Coronary artery (tissue), 2 donors: Measurements from ENCODE around the gene ACKR4.

ENCODE experiments used
- DNase-seq: peaks from one replicate; pipeline ENCODE4 v3.0.0-alpha.2; 2017; ENCODE audit warnings: low spot score
- H3K27ac ChIP-seq, 2 donors: fragments of 200-600 bp; sonication (generic); one replicate each; pipeline ENCODE4 v1.5.1; 2016 to 2019
- H3K4me3 ChIP-seq: fragments of 200-600 bp; sonication (generic); 2 replicates; pipeline ENCODE4 v1.5.1; 2016; ENCODE audit warnings: mild to moderate bottlenecking, moderate library complexity
- CTCF ChIP-seq: fragments of 200-600 bp; sonication (generic); IDR thresholded peaks from one replicate; pipeline ENCODE4 v1.5.1; 2019; ENCODE audit warnings: antibody characterized with exemption

Gene ACKR4

DNA sequence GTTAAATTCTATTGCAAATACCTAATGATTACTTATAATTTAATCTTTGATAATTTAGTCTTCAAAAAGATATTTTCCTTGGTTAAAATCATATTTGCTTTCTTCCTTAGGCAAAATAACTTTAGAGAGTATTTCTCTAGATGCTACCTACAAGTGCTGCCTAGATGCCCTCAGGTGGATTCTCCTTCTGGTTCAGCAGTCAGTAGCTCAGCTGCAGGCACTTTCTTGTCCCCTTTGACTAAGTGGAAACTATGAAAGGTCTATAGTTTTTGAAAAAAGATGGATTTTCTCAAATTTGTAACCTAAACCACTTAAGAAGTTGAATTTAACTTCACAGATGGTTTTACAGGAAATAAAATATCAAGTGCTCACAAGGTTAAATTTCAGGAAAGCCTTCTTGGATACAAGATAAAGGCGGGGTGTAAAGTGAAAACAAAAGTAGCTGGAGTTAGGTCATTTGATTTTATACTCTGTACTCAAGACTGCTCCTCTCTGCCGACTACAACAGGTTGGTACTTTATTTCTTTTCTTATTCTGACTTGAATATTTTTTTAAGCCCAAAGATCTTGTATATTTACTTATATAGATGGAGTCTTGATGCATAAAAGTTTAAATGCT lies at the start of gene ACKR4:
ACKR4 (plus strand) TSS at position 455 of the 618 bp plus-strand sequence. CDS start 3,128 bp downstream, outside the sequence.
- H3K4me3 ChIP-seq: peak within 1 kb of the TSS; percentile 21

GRCh38 chr3:132549169-132549568 lies 47.9 kb upstream of the ACKR4 start:
- no peak for TF ChIP-seq CTCF
- Histone ChIP-seq H3K4me3 (no peak overlapping the region), H3K27ac (peak overlapping the region in 1 of 2 donors; percentile 46)
- no peak for DNase-seq

More for the DNA sequence above, at the start of gene ACKR4:
- TF ChIP-seq CTCF: no peak
- H3K27ac ChIP-seq: no peak within 1 kb of the TSS
- DNase-seq: no peak

DNA sequence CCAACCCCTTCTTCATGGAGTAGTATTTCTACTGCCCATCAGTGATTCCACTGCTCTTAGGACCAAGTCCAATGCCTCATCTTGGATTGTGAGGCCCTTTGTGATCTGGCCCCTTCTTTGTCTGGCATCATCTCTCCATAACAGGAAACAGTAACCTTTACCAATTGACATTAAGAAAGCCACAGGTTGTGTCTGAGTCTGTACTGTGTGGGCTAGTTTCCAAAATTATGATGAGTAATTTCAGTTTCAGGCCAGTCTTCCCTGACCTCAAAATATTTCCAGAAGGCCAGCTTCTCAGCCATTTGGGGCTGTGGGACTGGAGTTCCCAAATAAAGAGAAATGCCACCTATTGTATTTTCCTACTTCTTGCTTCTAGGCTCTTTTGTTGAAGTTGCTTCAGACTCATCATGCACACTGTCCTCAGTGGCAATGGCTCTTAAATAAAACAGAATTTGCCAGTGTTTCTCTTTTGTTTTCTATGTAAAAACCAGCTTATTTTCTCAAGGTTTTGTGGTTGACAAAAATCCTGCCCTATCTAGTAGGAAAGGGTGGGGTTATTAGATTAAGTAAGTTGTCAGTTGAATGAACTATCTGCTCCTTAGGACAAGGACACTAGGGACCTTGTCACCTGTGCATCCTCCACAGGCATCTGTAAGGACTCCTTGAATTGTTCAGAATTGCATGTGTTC lies 47.0 kb upstream of the ACKR4 start:
- Histone ChIP-seq H3K27ac (peak overlapping the region in 1 of 2 donors; percentile 46), H3K4me3 (no peak overlapping the region)
- TF ChIP-seq CTCF: no peak
- no peak for DNase-seq

- TF ChIP-seq CTCF: no peak
- Histone ChIP-seq H3K4me3 (no peak overlapping the region), H3K27ac (peak overlapping the region in 1 of 2 donors; percentile 2)
- DNase-seq: no peak
Observed at GRCh38 chr3:132550579-132551305, 46.3 kb upstream of the ACKR4 start.

GRCh38 chr3:132553826-132554225 lies 43.2 kb upstream of the ACKR4 start:
- DNase-seq: no peak
- Histone ChIP-seq H3K4me3 (no peak overlapping the region), H3K27ac (no peak overlapping the region)
- TF ChIP-seq CTCF: no peak

DNA sequence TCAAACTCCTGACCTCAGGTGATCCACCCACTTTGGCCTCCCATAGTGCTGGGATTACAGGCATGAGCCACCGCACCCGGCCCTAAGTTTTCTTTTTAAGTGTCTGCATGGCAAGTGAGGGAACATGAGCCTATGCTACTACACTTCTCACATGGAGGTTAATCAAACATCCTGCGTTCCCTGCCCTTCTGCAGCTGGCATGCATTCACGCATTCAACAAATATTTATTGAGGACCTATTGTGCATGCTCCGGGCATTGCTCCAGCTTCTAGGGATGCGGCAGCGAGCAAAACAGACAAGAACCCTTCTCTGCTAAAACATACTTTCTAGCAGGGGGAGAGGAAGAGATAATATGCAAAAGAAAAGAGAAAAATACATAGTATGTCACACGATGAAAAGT lies 42.6 kb upstream of the ACKR4 start:
- H3K4me3 ChIP-seq: no peak overlapping the region
- no peak for TF ChIP-seq CTCF
- no peak for DNase-seq
- no peak overlapping the region for H3K27ac ChIP-seq
